ENCODE measurements around the gene COX19. TPM values are rescaled to one million over a fixed set of nuclear protein-coding genes. Genes with fewer than 3 reads are reported as not detected.
A peak's percentile ranks its signal among the peaks of the same experiment; 100 is the strongest.

COX19 gene
- total and polyA plus RNA-seq, 2 of the 13 experiments (the other 11 are each of a cell fraction or from before 2014, with no cell fraction given), result 11.5 to 21.7 TPM

DNA sequence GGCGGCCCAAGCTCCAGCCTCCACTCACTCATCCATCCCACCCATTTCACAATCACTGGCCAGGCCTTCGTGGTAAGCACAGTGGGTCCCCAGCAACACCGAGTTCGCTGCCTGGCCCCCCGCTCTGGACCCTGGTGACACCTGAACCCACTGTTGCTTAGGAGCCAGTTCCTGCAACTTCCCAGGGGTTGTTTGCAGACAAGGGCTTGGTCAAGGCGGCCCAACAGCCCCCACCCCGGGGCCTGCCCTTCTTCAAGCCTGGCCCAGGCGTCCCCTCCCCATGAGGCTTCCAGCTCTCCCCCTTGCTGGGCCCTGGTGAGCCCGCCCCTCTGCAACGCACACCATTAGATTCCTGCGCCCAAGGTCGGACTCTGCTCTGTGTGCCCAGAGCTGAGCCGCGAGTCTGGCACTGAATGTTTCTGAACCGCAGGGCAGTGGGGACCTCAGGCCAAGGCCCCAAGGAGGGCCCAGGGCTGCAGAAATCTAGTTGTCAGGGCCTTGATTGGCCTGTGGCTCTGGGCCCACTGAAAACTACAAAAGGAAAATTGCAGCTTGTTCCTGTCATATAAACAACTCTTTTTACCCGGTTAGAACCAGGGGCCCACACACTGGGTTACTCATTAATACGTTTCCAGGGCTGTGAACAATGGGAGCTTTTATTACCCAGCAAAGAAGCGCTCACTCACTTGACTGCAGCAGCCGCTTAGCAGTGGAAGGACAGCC, 2.1 kb upstream of the COX19 start (continued):
- TF ChIP-seq PATZ1 (CRISPR knock-in tag; IDR thresholded peaks at IDR 0.05) (peak; percentile 97), ZFP36L1 (CRISPR knock-in tag; IDR thresholded peaks at IDR 0.05) (peak; percentile 15), ZNF235 (CRISPR knock-in tag; IDR thresholded peaks at IDR 0.05; ENCODE audit: borderline replicate concordance) (peak; percentile 27; the same call in 1 of the 2 replicates), NFKB2 (CRISPR knock-in tag; IDR thresholded peaks at IDR 0.05; ENCODE audit: borderline replicate concordance) (peak; percentile 79; the same call in 1 of the 2 replicates), TCF7 (IDR thresholded peaks at IDR 0.05; ENCODE audit: low read depth) (peak; percentile 63), MYC (CRISPR knock-in tag; IDR thresholded peaks at IDR 0.05; ENCODE audit: borderline replicate concordance) (peak; percentile 91), ZSCAN25 (CRISPR knock-in tag; IDR thresholded peaks at IDR 0.05) (peak; percentile 41; the same call in 1 of the 2 replicates), KLF13 (CRISPR knock-in tag; IDR thresholded peaks at IDR 0.05) (0 out of 2 replicates have a peak, but pooled peaks have one; percentile 59), ZNF570 (CRISPR knock-in tag; IDR thresholded peaks at IDR 0.05; ENCODE audit: borderline replicate concordance) (no peak), ZNF260 (CRISPR knock-in tag; IDR thresholded peaks at IDR 0.05; ENCODE audit: borderline replicate concordance, low read depth) (no peak), ZNF552 (CRISPR knock-in tag; IDR thresholded peaks at IDR 0.05; ENCODE audit: borderline replicate concordance) (peak; percentile 4; the same call in 1 of the 2 replicates), DDIT3 (CRISPR knock-in tag; IDR thresholded peaks at IDR 0.05) (no peak), ZNF7 (CRISPR knock-in tag; IDR thresholded peaks at IDR 0.05) (no peak), KDM5B (CRISPR knock-in tag; IDR thresholded peaks at IDR 0.05; ENCODE audit: borderline replicate concordance) (peak; percentile 31; the same call in 1 of the 2 replicates), IRF1 (CRISPR knock-in tag; IDR thresholded peaks at IDR 0.05; ENCODE audit: low read depth) (no peak), CEBPG (CRISPR knock-in tag; IDR thresholded peaks at IDR 0.05) (peak; percentile 77), ARNTL (CRISPR knock-in tag; IDR thresholded peaks at IDR 0.05) (no peak), ZFX (CRISPR knock-in tag; IDR thresholded peaks at IDR 0.05; ENCODE audit: low read depth) (peak; percentile 97), NR1H2 (CRISPR knock-in tag; IDR thresholded peaks at IDR 0.05; ENCODE audit: borderline replicate concordance, low read depth) (no peak), MATR3 (CRISPR knock-in tag; IDR thresholded peaks at IDR 0.05) (no peak)
- TF ChIP-seq, protein P1, sequence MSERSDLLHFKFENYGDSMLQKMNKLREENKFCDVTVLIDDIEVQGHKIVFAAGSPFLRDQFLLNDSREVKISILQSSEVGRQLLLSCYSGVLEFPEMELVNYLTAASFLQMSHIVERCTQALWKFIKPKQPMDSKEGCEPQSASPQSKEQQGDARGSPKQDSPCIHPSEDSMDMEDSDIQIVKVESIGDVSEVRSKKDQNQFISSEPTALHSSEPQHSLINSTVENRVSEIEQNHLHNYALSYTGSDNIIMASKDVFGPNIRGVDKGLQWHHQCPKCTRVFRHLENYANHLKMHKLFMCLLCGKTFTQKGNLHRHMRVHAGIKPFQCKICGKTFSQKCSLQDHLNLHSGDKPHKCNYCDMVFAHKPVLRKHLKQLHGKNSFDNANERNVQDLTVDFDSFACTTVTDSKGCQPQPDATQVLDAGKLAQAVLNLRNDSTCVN (CRISPR knock-in tag; IDR thresholded peaks at IDR 0.05; ENCODE audit: borderline replicate concordance), result peak; percentile 57; the same call in 1 of the 2 replicates
- TF ChIP-seq, protein P2, sequence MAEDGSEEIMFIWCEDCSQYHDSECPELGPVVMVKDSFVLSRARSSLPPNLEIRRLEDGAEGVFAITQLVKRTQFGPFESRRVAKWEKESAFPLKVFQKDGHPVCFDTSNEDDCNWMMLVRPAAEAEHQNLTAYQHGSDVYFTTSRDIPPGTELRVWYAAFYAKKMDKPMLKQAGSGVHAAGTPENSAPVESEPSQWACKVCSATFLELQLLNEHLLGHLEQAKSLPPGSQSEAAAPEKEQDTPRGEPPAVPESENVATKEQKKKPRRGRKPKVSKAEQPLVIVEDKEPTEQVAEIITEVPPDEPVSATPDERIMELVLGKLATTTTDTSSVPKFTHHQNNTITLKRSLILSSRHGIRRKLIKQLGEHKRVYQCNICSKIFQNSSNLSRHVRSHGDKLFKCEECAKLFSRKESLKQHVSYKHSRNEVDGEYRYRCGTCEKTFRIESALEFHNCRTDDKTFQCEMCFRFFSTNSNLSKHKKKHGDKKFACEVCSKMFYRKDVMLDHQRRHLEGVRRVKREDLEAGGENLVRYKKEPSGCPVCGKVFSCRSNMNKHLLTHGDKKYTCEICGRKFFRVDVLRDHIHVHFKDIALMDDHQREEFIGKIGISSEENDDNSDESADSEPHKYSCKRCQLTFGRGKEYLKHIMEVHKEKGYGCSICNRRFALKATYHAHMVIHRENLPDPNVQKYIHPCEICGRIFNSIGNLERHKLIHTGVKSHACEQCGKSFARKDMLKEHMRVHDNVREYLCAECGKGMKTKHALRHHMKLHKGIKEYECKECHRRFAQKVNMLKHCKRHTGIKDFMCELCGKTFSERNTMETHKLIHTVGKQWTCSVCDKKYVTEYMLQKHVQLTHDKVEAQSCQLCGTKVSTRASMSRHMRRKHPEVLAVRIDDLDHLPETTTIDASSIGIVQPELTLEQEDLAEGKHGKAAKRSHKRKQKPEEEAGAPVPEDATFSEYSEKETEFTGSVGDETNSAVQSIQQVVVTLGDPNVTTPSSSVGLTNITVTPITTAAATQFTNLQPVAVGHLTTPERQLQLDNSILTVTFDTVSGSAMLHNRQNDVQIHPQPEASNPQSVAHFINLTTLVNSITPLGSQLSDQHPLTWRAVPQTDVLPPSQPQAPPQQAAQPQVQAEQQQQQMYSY (CRISPR knock-in tag; IDR thresholded peaks at IDR 0.05), result peak; percentile 22; the same call in 1 of the 2 replicates
